Coronary artery (tissue), 2 donors: Measurements from ENCODE around the gene PSMC5.

Source experiments
- DNase-seq: peaks from one replicate; pipeline ENCODE4 v3.0.0-alpha.2; 2017; ENCODE audit warnings: low spot score
- H3K27ac ChIP-seq, 2 donors: fragments of 200-600 bp; sonication (generic); one replicate each; pipeline ENCODE4 v1.5.1; 2016 to 2019
- H3K4me3 ChIP-seq: fragments of 200-600 bp; sonication (generic); 2 replicates; pipeline ENCODE4 v1.5.1; 2016; ENCODE audit warnings: mild to moderate bottlenecking, moderate library complexity
- CTCF ChIP-seq: fragments of 200-600 bp; sonication (generic); IDR thresholded peaks from one replicate; pipeline ENCODE4 v1.5.1; 2019; ENCODE audit warnings: antibody characterized with exemption

The PSMC5 gene

DNA sequence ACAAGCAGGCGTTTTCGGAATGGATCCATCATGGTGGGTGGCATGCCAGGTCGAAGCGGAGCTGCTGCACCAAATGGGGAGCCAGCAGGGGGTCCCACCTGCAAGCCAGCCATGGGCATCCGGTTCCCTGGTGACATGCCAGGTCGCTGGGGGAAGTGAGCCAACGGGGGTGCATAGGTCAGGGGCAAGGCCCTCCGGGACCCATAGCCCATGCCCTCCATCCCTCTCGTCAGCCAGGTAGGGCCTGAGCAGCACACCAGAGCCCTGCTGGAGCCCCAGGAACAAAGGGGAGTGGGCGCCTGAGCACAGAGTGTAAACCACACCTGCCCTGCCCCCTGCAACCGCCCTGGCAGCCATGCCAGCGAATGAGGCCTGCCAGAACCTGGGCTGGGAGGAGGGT lies 10.2 kb downstream of the PSMC5 start:
- H3K27ac ChIP-seq, result peak overlapping the region; percentile 91 to 93
- DNase-seq, result no peak
- no peak overlapping the region for H3K4me3 ChIP-seq
- no peak for TF ChIP-seq CTCF

DNA sequence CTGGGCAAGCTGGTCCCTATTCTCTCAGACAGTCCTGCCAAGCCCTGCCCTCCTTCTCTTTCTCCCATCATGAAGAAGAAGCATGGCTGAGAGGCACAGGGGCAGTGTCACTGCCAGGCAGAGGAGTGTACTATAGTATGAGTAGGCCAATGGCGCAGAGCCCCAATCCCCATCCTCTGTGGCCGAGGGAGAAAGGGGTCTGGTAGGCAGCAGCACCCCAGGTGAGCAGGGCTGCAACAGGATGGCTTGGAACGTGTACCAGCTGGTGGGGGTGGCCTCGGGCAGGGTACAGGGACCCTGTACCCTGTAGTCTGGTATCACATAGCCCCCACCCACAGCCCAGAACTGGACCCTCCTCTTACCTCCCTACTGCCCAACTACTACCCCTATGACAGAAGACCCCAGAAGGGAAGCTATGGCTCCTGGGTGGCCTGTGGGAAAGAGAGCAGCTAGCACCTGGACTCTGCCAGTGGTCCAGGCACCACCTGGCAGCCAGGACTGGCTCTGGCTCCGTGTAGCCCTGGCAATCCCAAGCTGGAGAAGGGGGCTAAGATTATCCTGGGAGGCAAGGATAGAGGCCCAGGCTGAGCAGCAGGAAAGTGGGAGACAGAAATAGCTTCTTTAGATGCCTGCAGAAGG lies 10.8 kb downstream of the PSMC5 start:
- Histone ChIP-seq H3K27ac (peak overlapping the region; percentile 91 to 93), H3K4me3 (peak overlapping the region; percentile 89)
- DNase-seq, result no peak
- TF ChIP-seq CTCF, result no peak

DNA sequence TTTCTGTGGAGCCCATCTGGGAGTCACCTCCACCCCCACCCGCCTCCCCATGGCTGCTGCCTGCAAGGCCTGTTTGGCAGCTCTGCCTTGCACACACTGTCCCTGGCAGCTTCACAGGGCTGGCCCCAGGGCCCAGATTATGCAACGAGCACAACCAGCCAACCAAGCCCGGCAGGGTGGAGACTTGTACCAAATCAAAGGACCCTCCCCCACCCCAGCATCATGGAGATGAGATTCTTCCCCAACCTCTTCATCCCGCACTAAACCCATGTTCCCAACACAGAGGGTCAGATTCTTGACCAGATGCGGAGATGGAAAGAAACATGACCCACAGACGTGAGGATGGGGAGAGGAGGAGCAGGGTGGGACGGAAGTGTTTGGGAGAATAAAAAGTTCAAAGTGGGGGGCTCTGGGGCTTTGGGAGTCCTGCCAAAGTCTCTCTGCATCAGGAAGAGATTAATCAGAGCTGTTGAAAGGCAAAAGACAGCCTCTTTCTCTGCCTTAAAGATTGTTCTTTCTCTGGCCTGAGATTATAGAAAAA lies 11.5 kb downstream of the PSMC5 start:
- H3K4me3 ChIP-seq, result peak overlapping the region; percentile 89
- peak; percentile 98 for DNase-seq
- H3K27ac ChIP-seq, result peak overlapping the region; percentile 91 to 93
- no peak for TF ChIP-seq CTCF

DNA sequence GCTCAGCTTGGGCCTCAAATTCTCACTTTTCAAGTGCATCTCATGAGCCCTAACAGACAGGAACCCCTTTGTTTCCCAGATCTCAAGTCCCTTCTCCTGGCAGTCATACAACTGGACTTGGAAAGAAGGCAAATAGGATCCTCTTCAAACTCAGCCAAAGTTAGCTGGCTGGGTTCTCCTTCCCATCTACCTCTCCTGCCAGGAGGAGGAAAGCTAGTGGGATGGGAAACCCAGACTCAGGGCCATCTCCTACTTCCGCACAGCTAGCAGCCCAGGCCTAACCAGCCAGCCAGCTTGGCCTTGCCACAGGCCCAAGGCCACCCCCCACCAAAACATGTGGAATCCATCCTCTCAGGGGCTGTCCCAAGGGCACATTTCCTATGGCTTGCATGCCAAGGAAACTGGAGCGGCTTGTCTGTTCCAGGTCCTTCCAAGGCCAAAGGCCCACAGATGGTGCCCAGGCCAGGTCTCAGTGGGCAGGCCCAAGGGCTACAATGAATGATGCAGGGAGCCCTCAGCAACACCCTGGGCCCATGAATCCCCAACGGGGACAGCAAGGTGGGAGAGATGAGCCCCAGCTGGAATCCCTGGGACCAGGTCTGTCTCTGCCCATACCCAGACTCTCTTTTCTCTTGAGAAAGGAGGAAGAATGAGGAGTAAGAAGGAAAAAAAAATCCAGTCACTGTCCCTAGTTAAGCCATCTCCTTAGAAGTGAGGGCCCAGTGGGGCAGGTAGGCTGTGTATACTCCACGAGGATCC lies 13.5 kb downstream of the PSMC5 start:
- Histone ChIP-seq H3K27ac (peak overlapping the region; percentile 93 to 95), H3K4me3 (peak overlapping the region; percentile 89)
- TF ChIP-seq CTCF, result no peak
- DNase-seq, result no peak

DNA sequence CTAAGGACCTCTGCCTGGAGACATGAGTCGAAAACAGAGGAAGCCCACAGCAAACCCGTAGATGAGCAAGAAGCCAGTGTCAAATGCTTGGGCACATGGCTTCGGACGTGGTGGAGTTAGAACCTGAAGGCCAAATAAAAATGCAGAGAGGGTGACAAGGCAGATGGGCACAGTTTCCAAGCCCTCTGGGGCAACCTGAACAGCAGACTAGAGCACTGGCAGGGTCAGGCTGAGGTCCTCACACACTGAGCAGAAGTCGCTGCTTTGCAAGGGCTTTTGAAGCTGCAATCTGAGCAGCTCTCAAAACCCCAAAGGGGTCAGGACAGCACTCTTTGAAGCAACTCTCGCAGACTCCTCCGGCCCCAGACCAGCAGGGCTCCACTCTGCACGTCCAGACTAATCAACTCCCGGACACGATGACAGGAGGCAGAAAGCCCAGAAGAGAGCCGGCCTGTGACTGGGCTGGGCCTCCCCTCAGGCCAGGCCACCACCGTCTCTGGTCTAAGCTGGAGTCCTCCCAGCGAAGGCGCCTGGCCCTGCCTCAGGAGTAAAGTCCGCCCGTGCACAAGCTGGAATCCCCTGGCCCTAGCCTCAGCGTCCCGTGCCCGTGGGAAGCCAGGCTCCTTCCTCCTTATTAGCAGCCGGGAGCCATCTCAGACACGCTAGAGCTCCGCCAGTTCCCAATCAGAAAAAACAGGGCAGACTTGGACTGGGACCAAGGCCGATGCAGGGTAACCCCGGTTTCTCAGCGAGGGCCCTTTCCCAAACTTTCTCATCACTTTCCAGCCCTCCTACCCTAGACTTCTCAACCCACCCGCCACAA lies 14.3 kb downstream of the PSMC5 start:
- peak; percentile 85 for DNase-seq
- Histone ChIP-seq H3K27ac (peak overlapping the region; percentile 93 to 95), H3K4me3 (peak overlapping the region; percentile 89)
- TF ChIP-seq CTCF, result no peak

- no peak for TF ChIP-seq CTCF
- DNase-seq, result peak; percentile 84
- H3K27ac ChIP-seq, result peak overlapping the region; percentile 93 to 95
- peak overlapping the region; percentile 89 for H3K4me3 ChIP-seq
Observed at GRCh38 chr17:63842173-63842539, 14.9 kb downstream of the PSMC5 start.
